ENCODE measurements around the gene MYRFL.

MYRFL gene

DNA sequence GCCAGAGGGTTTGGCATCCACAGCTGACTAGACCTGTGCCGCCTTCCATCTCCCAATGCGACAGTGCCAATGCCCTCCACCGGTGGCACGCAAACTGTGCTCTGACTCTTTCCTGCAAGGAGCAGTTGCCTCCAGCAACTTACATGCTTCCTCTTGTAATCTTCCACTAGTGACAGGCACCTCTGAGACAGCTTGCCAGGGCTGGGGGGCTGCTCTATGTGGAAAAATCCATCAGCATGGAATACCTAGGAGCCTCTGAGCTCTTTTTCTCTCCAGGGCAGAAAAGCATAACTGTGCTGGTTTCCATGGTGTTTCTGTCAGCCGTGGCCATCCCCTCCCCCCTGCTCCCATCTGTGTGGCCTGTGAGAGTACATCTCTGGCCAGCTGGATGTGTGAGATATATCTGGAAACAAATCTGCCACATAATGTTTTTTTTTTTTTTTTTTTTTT, 110.6 kb downstream of the MYRFL start:
- FAIRE-seq: no peak

DNA sequence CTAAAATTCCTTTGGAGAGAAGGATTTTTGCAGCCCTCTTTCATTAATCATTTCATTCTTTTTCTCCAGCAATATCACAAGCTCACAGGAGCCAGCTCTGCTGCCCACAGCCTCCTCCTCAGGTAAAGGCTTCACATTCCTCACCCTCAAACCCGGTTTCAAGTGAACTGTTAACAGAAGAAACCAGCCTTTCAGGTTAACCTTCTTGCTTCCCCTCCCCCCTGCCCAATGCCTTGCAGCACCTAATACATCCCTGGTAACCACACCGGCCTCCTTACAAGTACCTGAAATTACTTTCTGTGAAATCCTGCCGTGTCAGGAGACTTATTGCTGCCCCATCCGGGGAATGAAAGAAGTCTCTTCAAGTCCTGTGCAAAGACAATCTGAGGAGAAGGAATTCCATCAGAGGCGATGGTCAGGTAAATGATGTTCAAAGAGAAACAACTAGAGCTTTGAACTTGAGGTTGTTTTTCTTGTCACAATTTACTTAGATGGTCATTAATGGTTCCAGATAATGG, 111.2 kb downstream of the MYRFL start:
- FAIRE-seq: no peak

DNA sequence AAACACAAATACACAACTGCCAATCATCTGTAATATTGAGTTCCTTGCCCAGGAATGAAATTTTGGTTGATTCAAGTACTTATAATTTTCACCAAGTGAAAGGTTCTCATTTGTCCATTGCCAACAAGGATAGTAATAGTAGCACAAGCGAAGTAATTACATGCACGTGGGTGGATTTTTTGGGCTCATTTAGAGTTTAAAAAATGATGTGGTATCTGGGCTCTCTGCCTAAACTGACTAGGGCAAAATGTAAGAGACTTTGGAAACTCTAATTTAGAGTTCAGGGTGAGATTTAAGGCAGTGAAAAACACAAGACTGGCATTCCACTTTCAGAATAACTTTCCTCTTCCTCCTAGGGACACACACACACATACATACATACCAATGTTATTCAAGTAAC, 111.7 kb downstream of the MYRFL start:
- FAIRE-seq: no peak

DNA sequence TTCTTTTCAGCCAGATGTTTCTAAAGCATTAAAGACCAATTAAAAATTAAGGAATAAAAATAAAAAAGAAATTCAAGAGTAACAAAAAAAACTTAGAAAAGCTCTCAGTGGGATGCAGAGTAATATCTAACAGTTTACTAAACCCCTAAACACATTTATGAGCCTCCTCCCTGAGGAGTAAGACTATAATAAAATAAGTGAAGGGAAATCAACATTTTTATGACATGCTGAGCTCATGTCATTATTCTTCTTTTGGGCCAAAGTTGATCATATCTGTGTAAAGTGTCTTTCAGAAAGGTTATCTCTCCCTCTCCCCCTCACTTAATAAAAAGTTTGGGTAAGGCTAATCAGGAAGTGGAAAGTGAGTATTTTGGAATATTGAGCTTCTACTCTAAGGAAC, 122.1 kb downstream of the MYRFL start:
- FAIRE-seq: no peak

DNA sequence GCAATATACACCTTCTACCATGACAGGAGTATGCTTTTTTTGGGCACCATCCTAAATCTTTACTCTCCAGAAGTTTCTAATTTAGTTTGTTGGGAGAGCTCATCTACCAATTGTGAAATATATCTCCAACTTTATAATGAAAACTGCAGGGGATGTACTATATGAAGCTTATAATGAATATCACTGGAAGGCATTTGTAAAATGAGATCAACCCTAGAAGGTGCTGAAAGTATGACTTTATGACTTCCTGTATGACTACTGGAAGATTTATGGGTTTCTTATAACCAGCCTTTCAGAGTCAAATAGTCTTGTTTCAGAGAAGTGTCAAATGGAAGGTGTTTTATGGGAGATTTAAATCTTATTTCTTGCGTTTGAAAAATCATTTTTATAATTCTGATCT, 122.9 kb downstream of the MYRFL start:
- FAIRE-seq: no peak

DNA sequence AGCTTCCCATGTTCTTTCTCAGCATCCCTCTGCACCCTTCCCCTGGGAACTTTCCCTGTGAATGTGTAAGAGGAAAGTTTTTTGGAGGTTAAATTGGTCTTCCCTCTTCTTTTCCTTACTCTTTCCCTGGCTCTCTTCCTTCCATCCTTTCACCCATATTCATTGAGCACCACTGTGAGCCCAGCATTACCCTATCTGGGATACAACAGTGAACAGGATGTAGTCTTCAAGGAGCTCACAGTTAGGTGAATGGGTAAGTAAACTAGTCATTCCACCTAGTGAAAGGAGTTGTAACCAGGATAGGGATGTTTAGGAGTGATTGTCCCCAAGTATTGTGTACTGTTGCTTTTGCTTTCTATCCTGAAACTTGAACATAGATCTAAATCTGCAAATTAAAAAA, 123.8 kb downstream of the MYRFL start:
- no peak for FAIRE-seq

DNA sequence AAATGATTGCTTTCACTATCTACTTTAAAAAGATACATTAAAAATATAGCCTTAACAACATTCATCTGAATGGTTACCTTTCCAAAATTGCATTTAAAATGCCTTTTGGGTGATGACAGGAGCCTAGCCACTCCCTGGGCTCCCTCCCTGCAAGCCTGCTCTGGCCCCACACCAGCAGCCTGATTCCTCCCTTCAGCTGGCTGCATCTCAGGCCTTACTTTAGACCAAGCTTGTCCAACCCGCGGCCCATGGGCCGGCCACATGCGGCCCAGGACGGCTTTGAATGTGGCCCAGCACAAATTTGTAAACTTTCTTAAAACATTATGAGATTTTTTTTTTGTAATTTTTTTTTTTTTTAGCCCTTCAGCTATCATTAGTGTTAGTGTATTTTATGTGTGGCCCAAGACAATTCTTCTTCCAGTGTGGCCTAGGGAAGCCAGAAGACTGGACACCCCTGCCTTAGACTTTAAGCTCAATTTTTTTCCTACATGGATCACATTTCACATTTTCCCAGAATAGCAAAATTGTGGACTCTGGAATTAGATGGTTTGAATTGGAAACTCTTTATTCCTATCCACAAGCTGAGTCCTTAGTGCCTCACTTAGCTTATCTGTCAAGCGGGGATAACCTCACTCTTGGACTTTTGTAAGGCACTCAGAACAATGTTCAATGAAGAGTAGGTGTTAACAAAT, 124.4 kb downstream of the MYRFL start:
- no peak for FAIRE-seq

DNA sequence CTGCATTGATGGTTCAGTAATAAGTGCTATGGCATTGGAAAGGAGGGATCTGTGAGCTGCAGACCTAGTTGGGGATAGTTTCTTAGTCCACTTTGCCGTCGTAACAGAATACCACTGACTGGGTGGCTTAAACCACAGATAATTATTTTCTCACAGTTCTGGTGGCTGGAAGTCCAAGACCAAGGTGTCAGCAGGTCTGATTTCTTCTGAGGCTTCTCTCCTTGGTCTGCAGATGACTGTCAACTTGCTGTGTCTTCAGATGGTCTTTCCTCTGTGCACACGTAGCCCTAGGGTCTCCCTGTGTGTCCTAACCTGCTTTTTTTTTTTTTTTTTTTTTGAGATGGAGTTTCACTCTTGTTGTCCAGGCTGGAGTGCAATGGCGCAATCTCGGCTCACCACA, 126.1 kb downstream of the MYRFL start:
- no peak for FAIRE-seq

DNA sequence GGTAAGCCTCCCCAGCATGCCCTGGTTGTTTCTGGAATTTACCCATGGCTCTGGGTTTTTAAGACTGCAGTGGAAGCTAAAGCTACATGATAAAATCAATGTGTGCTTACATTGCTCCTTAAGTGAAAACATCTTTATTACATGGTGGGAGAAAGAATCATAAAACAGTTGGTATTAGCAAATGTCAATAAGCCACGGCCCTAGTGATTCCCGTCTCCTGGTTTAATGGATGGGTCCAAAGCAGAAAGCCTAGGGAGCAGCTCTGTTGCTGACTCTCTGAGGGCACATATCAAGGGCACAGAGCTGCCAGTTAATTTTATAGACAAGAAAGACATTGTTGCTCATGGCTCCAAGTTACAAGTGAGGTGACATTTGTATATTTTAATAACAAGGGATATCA, 127.9 kb downstream of the MYRFL start:
- FAIRE-seq: no peak

DNA sequence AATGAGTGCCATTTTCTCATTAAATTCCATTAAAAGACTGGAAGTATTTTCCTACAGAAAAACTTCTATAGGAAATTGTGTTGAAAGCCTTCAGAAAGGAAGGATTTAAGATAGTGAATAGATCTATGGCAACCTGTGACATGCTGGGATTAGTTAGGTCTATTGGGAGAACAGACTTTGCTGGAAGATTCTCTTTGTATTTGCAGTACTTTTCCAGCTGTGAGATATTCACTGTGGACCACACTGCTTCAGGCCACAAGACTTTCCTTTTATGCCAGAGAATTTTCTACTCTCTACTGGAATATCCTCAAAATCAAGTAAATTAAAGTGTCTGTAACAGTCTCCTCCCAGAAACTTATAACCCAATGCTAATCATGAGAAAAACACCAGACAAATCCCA, 136.2 kb downstream of the MYRFL start:
- FAIRE-seq: no peak

DNA sequence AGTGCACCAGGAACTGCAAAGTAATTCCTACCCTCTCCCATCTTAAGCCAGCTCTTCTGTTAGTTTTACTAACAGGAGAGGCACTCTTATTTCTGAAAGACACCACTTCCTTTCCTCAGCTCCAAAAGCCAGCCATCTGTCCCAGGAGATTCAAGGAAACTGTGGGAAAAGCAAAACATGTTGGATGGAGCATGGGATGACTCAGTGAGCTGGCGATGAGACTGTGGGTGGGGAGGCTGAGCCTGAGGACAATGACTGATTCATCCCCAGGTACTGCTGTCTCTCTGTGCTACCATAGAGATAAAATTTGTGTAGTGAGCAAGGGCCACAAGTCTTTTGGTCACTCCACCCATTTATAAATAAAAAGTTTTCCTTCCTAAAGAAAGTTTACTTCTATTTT, 141.4 kb downstream of the MYRFL start:
- no peak for FAIRE-seq

DNA sequence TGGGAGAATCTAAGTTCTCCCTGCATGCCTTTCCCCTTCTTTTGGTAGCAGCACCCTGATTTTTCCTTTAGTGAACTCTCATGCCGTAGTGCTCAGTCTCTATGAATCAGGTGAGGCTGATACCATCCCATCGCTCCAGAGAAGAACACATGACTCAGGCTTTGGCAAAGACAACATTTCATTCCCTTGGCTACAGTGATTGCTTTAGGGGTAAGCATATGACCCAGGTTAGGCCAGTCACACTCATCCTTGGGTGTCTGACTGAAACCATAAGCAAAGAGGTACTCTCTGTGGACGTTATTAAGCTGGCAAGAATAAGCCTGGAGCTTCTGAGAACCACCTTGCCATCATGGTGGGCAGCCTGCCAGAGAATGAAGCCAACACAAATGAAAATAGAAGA, 141.8 kb downstream of the MYRFL start:
- no peak for FAIRE-seq

DNA sequence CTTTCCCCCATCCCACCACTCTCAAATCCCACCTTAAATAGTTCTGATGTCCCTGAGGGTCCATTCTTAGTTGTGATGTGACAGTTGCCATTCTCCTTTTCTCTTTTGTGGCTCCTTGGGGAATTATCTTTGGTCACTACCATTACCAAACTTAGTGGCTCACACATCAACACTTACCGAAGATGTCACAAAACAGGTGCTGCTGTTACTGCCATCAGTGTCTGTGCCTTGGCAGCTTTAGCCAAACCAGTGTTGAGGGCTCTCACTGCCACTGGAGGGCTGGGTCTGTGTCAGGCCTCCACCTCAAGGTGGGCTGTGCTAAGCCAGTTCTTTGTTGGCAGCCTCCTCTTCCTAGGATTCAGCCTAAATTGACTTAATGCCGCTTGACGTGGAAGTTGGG, 144.0 kb downstream of the MYRFL start:
- FAIRE-seq: no peak

DNA sequence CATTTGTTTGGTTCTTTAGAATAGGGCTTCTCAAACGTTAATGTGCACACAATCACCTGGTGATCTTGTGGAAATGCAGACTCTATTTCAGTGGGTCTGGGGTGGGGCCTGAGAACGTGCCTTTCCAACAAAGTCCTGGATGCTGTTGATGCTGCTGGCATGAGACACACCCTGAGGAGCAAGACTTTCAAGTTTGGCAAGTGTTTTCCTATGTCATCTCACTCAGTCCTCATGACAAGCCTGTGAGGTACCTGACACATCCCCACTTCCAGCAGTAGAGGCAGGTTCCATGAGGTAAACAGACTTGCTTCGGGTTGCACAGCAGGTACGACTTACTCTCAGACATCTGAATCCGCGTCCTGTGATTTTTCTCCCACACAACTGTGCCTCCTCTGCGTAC, 147.1 kb downstream of the MYRFL start:
- FAIRE-seq: no peak

DNA sequence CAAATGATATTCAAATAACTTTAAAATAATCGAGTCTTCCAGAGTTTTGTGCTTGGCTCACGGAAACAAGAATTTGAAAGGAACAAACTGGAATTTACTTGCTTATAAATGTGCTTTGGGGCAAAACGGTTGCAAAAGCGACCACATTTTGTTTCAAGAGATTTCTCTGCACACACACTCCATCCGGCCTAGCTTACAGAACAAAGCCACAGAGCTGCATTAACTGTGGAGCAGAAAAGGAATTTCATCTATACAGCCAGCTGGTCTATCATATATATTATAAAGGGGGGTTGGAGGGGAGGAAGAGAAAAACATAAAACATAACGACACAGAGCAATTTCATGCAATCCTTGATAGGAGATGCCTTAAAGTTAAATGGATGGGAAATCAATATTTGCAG, 153.0 kb downstream of the MYRFL start:
- FAIRE-seq: no peak

DNA sequence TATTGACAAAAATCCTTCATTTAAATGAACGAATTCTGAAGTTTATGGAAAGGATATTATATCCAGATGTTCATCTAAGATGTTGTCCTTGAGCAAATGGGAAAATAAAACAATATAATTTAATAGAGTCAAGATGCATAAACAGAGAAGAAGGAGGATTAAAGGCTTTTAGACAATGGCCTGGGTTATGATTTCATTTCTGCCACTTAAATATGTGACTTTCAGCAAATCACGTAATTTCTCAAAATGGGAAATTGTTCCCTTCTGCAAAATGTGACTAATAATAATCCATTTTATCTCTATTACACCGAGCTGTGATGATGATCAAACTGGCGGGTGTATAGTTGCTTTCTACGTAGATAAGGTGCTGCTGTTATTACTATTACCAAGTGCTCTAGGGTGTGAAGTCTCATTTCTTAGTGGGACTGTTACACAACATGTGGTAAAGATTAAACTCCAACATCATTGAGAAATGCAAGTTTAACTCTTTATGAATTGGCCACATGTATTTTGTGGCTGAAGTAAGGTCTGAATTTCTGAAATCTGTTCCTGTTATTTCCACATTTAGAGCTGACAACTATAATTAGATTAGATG, 157.0 kb downstream of the MYRFL start:
- no peak for FAIRE-seq

DNA sequence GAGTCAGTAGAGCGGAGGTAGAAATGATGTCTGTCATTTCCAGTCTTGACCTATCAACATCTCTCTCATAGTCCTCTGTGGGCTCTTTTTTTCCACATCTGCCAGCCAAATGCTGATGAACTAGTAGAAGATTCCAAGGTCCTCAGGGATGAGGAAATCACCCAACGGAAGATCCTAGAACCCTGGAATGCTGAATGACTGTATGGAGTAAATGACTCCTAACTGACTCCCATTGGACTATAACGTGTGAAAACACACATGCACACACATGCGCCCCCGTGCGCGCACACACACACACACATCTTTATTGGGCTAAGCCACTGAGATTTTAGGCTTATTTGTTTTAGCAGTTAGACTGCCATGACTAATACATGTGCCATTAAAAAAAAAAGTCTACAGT, 159.2 kb downstream of the MYRFL start:
- no peak for FAIRE-seq

DNA sequence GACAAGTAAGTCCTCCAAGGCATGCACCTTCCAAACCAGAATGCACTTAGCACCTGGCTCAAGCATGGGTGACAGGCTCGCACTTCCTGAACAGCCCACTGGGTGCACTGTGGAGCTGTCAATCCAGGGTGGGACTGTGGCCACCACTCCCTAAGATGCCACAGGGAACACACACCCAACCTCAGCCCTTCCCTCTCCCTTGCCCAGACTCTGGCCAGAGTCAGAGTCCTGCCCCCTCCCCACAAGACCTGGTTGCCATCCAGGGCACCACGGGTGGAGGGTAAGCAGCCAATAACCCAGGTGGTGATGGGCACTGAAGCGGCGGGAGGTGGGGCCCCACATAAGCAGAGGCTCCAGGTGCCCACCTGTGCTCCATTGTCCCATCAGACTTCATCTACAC, 160.6 kb downstream of the MYRFL start:
- no peak for FAIRE-seq

DNA sequence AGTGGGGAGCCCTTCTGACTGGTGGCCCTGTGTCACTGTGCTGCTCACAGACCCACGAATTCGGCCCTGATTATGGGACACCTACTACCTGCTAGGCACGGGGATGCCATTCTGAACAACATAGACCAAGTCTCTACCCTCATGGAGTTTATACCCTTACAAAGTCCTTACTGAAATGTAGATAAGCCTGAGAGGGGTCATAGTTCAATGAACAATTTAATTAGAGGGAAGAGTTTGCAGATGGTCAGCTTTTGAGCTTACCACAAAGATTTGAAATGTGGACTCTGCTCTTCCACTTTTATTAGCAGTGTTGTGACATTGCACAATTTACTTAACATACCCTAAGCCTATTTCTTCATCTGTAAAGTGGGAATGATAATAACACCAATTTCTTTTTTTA, 161.1 kb downstream of the MYRFL start:
- no peak for FAIRE-seq

DNA sequence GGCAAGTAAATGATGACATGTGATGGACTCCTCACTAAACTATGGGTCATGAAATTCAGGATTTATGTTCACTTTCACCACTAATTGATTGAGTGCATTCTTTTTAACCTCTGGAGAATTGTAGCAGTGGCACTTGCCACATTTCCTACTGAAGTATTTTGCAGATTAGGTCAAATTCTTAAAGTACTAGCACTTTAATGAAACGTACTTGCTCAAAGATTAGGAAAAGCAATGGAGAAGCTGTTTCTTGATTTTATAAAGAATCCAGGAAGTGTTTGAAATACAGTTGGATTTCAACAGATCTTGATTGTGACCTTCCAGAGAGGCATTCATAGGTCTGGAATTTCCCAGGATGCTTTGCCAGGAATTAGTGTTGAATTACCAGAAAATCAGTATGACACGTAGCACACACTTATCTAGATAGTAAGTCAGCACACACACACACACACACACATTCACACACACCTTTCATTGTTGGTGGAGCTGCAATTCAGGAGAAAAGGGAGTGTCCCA, 162.6 kb downstream of the MYRFL start:
- no peak for FAIRE-seq

DNA sequence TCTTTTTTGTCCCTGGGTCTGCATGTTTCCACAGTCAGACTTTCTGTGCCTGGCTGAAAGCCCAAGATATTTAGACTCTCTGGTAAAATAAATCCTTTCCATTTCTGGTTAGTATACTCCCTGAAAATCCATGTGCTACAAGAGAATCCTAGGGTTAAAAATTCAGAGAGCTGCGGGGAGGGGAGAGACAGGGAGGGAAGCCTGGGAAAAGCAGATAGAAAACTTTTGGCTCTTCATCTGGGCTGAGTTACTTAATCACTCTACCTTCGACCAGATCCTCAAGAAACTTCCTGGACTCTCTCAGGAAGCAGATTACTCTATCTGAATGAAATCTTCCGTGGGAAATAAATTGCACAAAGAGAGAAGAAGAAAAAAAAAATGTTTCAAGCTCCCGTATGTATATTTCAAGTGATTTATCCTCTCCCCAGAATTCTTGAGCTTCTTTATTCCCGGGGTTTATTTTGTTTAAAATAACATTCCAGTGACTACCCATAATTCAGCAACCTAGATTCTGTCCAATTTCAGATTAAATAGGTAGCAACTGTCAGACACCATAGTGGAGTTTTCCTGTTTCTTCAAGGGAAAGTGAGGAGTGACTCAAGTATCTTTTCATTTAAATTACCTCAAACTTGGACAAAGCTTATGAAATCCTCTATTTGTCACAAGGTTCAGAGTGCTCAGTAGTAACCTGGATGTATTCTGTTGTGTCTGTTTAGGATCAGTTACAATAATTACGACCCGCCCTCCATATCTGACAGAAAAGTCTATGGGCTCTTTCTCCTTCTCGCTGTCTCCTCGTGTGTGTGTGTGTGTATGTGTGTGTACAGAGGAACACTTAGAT, 163.7 kb downstream of the MYRFL start:
- FAIRE-seq: no peak

DNA sequence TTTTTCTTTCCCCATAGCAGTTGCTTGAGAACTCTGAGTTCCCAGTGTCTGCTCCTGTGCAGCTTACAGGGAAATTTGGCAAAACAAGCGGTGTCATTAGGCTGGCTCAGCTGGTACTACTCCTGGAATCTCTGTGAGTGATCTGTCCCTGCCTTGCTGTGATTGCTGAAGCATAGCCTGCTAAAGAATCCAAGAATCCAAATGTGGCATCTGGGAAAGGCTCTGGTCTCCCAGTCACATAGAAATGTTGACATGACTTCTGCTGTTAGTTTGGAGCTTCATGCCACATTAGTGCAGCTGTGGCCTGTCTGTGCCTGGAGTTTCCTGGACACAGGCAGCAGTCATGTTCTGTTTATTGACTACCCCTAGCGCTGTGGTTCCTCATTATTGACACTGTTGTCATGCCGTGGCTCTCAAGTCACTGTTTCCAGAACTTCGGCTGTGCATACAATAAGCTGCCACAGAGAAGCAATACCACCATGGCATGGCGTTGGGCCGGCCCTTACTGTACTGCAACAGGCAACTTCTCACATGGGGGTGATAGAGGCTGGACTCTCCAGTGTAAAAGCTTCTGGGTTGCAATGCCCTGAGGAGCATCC, 166.8 kb downstream of the MYRFL start:
- FAIRE-seq: no peak

DNA sequence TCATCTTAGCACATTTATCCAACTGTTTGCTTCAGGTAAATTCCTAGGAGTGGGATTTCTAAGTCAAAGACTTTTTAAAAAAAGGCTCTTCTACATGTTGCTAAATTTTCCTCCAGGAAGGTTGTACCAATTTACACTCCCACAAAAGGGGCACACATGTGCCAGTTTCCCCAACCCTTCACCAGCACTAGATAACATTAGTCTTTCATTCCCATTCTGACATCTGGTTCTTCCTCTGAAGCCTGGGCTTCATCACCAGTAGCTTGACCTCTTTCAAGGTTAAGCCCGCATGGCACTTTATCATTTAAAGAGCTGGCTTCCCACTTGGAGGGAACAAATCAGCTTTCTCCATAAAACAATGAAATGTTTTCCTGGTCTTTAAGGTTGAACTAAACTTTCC, 168.4 kb downstream of the MYRFL start:
- no peak for FAIRE-seq

Measured in G401.6 (cell line).